AG09309 (cell line): ENCODE measurements around the gene GMCL1.
A peak's percentile ranks its signal among the peaks of the same experiment; 100 is the strongest.
"Not testable (repeated sequence)": the region's sequence is repeated elsewhere in the genome, so short reads cannot be mapped to it uniquely, and the experiment has no call there.

Experiments
- DNase-seq: peaks from one replicate; pipeline ENCODE4 v3.0.0-alpha.2; 2010; ENCODE audit warnings: low read depth
- H3K4me3 ChIP-seq: 2 replicates; pipeline ENCODE4 v1.5.1; 2011; ENCODE audit warnings: mild to moderate bottlenecking, low read depth, low read length, moderate library complexity; ENCODE audit not compliant: control insufficient read depth
- CTCF ChIP-seq: IDR thresholded peaks from 2 replicates; pipeline ENCODE4 v1.5.1; 2011; ENCODE audit warnings: mild to moderate bottlenecking, low read depth, low read length, inconsistent platforms; ENCODE audit not compliant: insufficient read depth, control insufficient read depth; ENCODE audit errors: missing control alignments

The GMCL1 gene

GRCh38 chr2:69797836-69798289, 31.6 kb upstream of the GMCL1 start:
- no peak for DNase-seq
- no peak for TF ChIP-seq CTCF
- H3K4me3 ChIP-seq: no peak overlapping the region

- H3K4me3 ChIP-seq: peak overlapping the region; percentile 48
- DNase-seq: no peak
Measured at GRCh38 chr2:69798290-69798908, 31.1 kb upstream of the GMCL1 start.

GRCh38 chr2:69798909-69799526, 30.4 kb upstream of the GMCL1 start:
- DNase-seq: no peak
- H3K4me3 ChIP-seq: peak overlapping the region; percentile 48
- no peak for TF ChIP-seq CTCF

More at GRCh38 chr2:69798290-69798908, 31.1 kb upstream of the GMCL1 start:
- no peak for TF ChIP-seq CTCF

GRCh38 chr2:69801745-69802290, 27.6 kb upstream of the GMCL1 start:
- no peak for TF ChIP-seq CTCF
- no peak for DNase-seq

GRCh38 chr2:69802781-69803367, 26.6 kb upstream of the GMCL1 start:
- DNase-seq, H3K4me3 ChIP-seq: not testable (repeated sequence)

More at GRCh38 chr2:69801745-69802290, 27.6 kb upstream of the GMCL1 start:
- H3K4me3 ChIP-seq: no peak overlapping the region

- H3K4me3 ChIP-seq: no peak overlapping the region
- TF ChIP-seq CTCF: no peak
- no peak for DNase-seq
Measured at GRCh38 chr2:69804416-69804815, 25.0 kb upstream of the GMCL1 start.

- DNase-seq: no peak
- no peak for TF ChIP-seq CTCF
- H3K4me3 ChIP-seq: no peak overlapping the region
Measured at GRCh38 chr2:69805887-69806286, 23.6 kb upstream of the GMCL1 start.
